GM12878 (cell line): ENCODE results near the gene BBS9. TPM values are rescaled to one million over a fixed set of nuclear protein-coding genes. Genes with fewer than 3 reads are reported as not detected.

Experiments
- ATAC-seq: fragments of 200-7000 bp; cut with Tn5 transposase; 3 replicates; pipeline ENCODE4 v1.9.1; 2020; ENCODE audit warnings: mild to moderate bottlenecking, moderate library complexity
- BruUV-seq: library from RNA; stranded (reverse); fragments of 400-500 nt; replicated peaks from 2 replicates; lab custom pipeline; 2021; lab: Mats Ljungman, UMichigan
- CTCF ChIA-PET: fragments of 300-600 bp; sonication (Branson Sonifier 250); formaldehyde crosslinking; extraction: SDS; loops from one replicate; lab custom pipeline; 2021; ENCODE audit warnings: inconsistent platforms; lab: Yijun Ruan, JAX
- POLR2A ChIA-PET: fragments of 350-600 bp; formaldehyde crosslinking; extraction: SDS; loops from one replicate; lab custom pipeline; 2021; ENCODE audit warnings: inconsistent platforms; lab: Charles Lee
- RAD21 ChIA-PET: fragments of 300-600 bp; sonication (Branson Sonifier 250); formaldehyde crosslinking; loops from one replicate; lab custom pipeline; 2023; ENCODE audit warnings: antibody characterized with exemption; ENCODE audit not compliant: unreplicated experiment; lab: Charles Lee
- SMC1A ChIA-PET: fragments of 300-600 bp; sonication (Branson Sonifier 250); formaldehyde crosslinking; loops from one replicate; lab custom pipeline; 2023; ENCODE audit not compliant: unreplicated experiment, uncharacterized antibody; lab: Charles Lee
- DNase-seq: peaks from one replicate; pipeline ENCODE4 v3.0.0-alpha.2; 2011; ENCODE audit warnings: low read depth, low spot score
- FAIRE-seq: peaks from 3 replicates; lab custom pipeline; 2011; peaks lifted over from hg19 to GRCh38; lab: Jason Lieb, UNC
- H2AFZ ChIP-seq: 2 replicates; pipeline ENCODE4 v1.6.0; 2011; ENCODE audit warnings: low read depth, low read length, control low read depth; ENCODE audit not compliant: control insufficient read depth
- H3K27ac ChIP-seq: 2 replicates; pipeline ENCODE4 v1.5.1; 2011; ENCODE audit warnings: control low read depth; ENCODE audit not compliant: control insufficient read depth, insufficient read depth
- H3K27me3 ChIP-seq, 2 experiments: replicated peaks in 1 of 2; 2 replicates each; pipeline versions ENCODE4 v1.6.0 to v1.6.1; 2011; ENCODE audit warnings: low read length in 1 of 2; ENCODE audit not compliant: control insufficient read depth in 2 of 2, insufficient read depth in 2 of 2
- H3K36me3 ChIP-seq, 2 experiments: 2 replicates each; pipeline ENCODE4 v1.5.1; 2011; ENCODE audit warnings: low read length in 1 of 2; ENCODE audit not compliant: control insufficient read depth in 2 of 2, insufficient read depth in 2 of 2
- H3K4me1 ChIP-seq: 2 replicates; pipeline ENCODE4 v1.6.1; 2011; ENCODE audit warnings: mild to moderate bottlenecking, low read length, moderate library complexity, mixed read lengths; ENCODE audit not compliant: control insufficient read depth, insufficient read depth
- H3K4me2 ChIP-seq: 2 replicates; pipeline ENCODE4 v1.6.0; 2011; ENCODE audit warnings: control low read depth; ENCODE audit not compliant: control insufficient read depth, insufficient read depth
- H3K4me3 ChIP-seq: fragments of 200-600 bp; sonication (generic); 2 replicates; pipeline ENCODE4 v1.5.1; 2016
- H3K79me2 ChIP-seq: 2 replicates; pipeline ENCODE4 v1.6.0; 2011; ENCODE audit warnings: low read length; ENCODE audit not compliant: control insufficient read depth, insufficient read depth
- H3K9ac ChIP-seq: 2 replicates; pipeline ENCODE4 v1.8.0; 2011; ENCODE audit warnings: low read length, control low read depth, mixed read lengths; ENCODE audit not compliant: control insufficient read depth, insufficient read depth
- H3K9me3 ChIP-seq: replicated peaks from 3 replicates; pipeline ENCODE4 v1.5.1; 2011; ENCODE audit warnings: mild to moderate bottlenecking, low read length; ENCODE audit not compliant: control insufficient read depth, insufficient read depth
- H4K20me1 ChIP-seq: 2 replicates; pipeline ENCODE4 v1.6.0; 2011; ENCODE audit not compliant: control insufficient read depth, insufficient read depth
- ATF7 ChIP-seq: fragments of 450-650 bp; IDR thresholded peaks from 2 replicates; pipeline ENCODE4 v1.6.1; 2016; ENCODE audit warnings: low read depth, mild to moderate bottlenecking
- BCL11A ChIP-seq: IDR thresholded peaks from 2 replicates; pipeline ENCODE4 v1.6.1; 2011; ENCODE audit warnings: low read depth, low read length
- IKZF2 ChIP-seq, 2 experiments: fragments of 450-650 bp; IDR thresholded peaks; 2 replicates each; pipeline ENCODE4 v1.6.1; 2017; ENCODE audit warnings: mild to moderate bottlenecking in 2 of 2, moderate library complexity in 2 of 2
- MYB ChIP-seq: fragments of 150-350 bp; IDR thresholded peaks from 2 replicates; pipeline ENCODE4 v1.6.1; 2014; ENCODE audit warnings: mild to moderate bottlenecking, low read depth, low read length, borderline replicate concordance
- NFXL1 ChIP-seq: fragments of 450-650 bp; IDR thresholded peaks from 2 replicates; pipeline ENCODE4 v1.6.1; 2017; ENCODE audit warnings: antibody characterized with exemption, mild to moderate bottlenecking, borderline replicate concordance
- NR2C1 ChIP-seq: fragments of 450-650 bp; IDR thresholded peaks from 2 replicates; pipeline ENCODE4 v1.6.1; 2017; ENCODE audit warnings: antibody characterized with exemption, mild to moderate bottlenecking, moderate library complexity
- NR2C2 ChIP-seq: IDR thresholded peaks from 2 replicates; pipeline ENCODE4 v1.6.1; 2011; ENCODE audit warnings: borderline replicate concordance, low read depth; ENCODE audit not compliant: control insufficient read depth, insufficient read length
- RAD51 ChIP-seq: fragments of 450-650 bp; IDR thresholded peaks from 2 replicates; pipeline ENCODE4 v1.6.1; 2016; ENCODE audit warnings: moderate library complexity, mild to moderate bottlenecking, inconsistent platforms
- SIX5 ChIP-seq: IDR thresholded peaks from 2 replicates; pipeline ENCODE4 v1.6.1; 2011; ENCODE audit warnings: mild to moderate bottlenecking, low read depth, low read length, moderate library complexity; ENCODE audit not compliant: severe bottlenecking
- SPI1 ChIP-seq: IDR thresholded peaks from 2 replicates; pipeline ENCODE4 v1.6.1; 2011; ENCODE audit warnings: low read depth, mild to moderate bottlenecking, low read length, moderate library complexity, borderline replicate concordance; ENCODE audit not compliant: insufficient read depth
- TCF7 ChIP-seq: IDR thresholded peaks from 2 replicates; pipeline ENCODE4 v1.6.1; 2014; ENCODE audit warnings: antibody characterized with exemption, borderline replicate concordance
- ZZZ3 ChIP-seq: IDR thresholded peaks from 2 replicates; pipeline ENCODE4 v1.6.1; 2011; ENCODE audit warnings: low read depth; ENCODE audit not compliant: control insufficient read depth, insufficient read length
- WGBS: methylation state at CpG from one replicate; pipeline ENCODE4 v1.1.6; 2016; ENCODE audit warnings: low lambda C conversion rate; ENCODE audit not compliant: insufficient replicate concordance, insufficient coverage; ENCODE audit errors: missing lambda C conversion rate; 5-methylcytosine and 5-hydroxymethylcytosine counted together
- in situ Hi-C: fragments of 300-500 bp; cut with MboI; formaldehyde crosslinking; loops from 9 replicates; pipeline ENCODE4 v1.14.3; 2018; ENCODE audit warnings: mixed read lengths
- intact Hi-C: fragments of 100-400 bp; cut with micrococcal nuclease; formaldehyde crosslinking; loops from one replicate; pipeline ENCODE4 v1.14.2; 2022; ENCODE audit not compliant: unreplicated experiment
- polyA plus RNA-seq, 11 experiments: library from polyadenylated mRNA; depleted of rRNA in 4 of 11; unstranded in 6 of 11; stranded (reverse) in 5 of 11; fragments of >200 nt; fragmentation: Nextera tagmentation in 4 of 11; fragmentation: Illumina TruSeq in 1 of 11; extraction: Ambion mirVana in 4 of 11; extraction: Trizol in 1 of 11; gene quantifications; 1 replicate in 1 of 11; 2 replicates in 10 of 11; pipeline versions ENCODE4 v1.2.1 to v1.2.3, GENCODE V29; 2011 to 2016; ENCODE audit warnings: inconsistent platforms in 2 of 11, missing spikeins in 2 of 11, low read depth in 1 of 11
- total RNA-seq, 4 experiments: library from RNA; depleted of rRNA in 3 of 4; stranded (reverse); fragments of >200 nt in 3 of 4; fragmentation: Illumina TruSeq in 1 of 4; extraction: Trizol in 1 of 4; gene quantifications; 2 replicates each; pipeline versions ENCODE4 v1.2.1 to v1.2.3, GENCODE V29; 2013 to 2021

The BBS9 gene
- total and polyA plus RNA-seq, 10 of the 15 experiments (the other 5 are each of a cell fraction or from before 2014, with no cell fraction given): 1.2 to 5.6 (median 2.3) TPM

GRCh38 chr7:33444511-33444910, 315.1 kb downstream of the BBS9 start:
- no peak overlapping the region for H3K9ac ChIP-seq
- intact Hi-C loops: no loop called here
- ChIA-PET POLR2A (no interaction called here), SMC1A (interaction anchor here (0.9 to 1.5 kb wide), 2 partner anchors 25 to 34 kb away, joined by 3 to 4 read pairs; no protein-coding TSS in a partner anchor), CTCF (no interaction called here), RAD21 (interaction anchor here (1.2 kb wide), 1 partner anchor 21 kb away, joined by 3 read pairs; no protein-coding TSS in a partner anchor)
- no peak overlapping the region for H3K27ac ChIP-seq
- no peaks in the 10 kb centered on the region for H3K36me3 ChIP-seq
- in situ Hi-C loops: no loop called here
- no peaks in the 10 kb centered on the region for H3K79me2 ChIP-seq
- FAIRE-seq (no peak), ATAC-seq (no peak), DNase-seq (no peak)
- no peak overlapping the region for H3K4me2 ChIP-seq
- no TSS peak for BruUV-seq
- no peaks in the 10 kb centered on the region for H3K27me3 ChIP-seq
- no peaks in the 10 kb centered on the region for H3K4me1 ChIP-seq
- no peak overlapping the region for H2AFZ ChIP-seq
- H3K9me3 ChIP-seq: no peaks in the 10 kb centered on the region
- no peaks in the 10 kb centered on the region for H4K20me1 ChIP-seq
- no peak overlapping the region for H3K4me3 ChIP-seq
- WGBS: 25% methylated on average over 4 of the region's 4 CpGs
- TF ChIP-seq NR2C2 (no peak), NR2C1 (no peak), SPI1 (no peak), RAD51 (no peak), MYB (no peak)

GRCh38 chr7:33446551-33446950, 317.2 kb downstream of the BBS9 start:
- CTCF ChIA-PET: no interaction called here
- no TSS peak for BruUV-seq
- in situ Hi-C loops: no loop called here

More at GRCh38 chr7:33446551-33446950, 317.2 kb downstream of the BBS9 start:
- WGBS: 46% methylated on average over 3 of the region's 3 CpGs
- Histone ChIP-seq H3K9me3 (no peaks in the 10 kb centered on the region), H4K20me1 (no peaks in the 10 kb centered on the region), H3K4me1 (no peaks in the 10 kb centered on the region), H3K27me3 (no peaks in the 10 kb centered on the region), H3K27ac (no peak overlapping the region), H2AFZ (no peak overlapping the region), H3K4me3 (no peak overlapping the region), H3K36me3 (no peaks in the 10 kb centered on the region), H3K79me2 (no peaks in the 10 kb centered on the region), H3K4me2 (no peak overlapping the region), H3K9ac (no peak overlapping the region)
- ATAC-seq (no peak), DNase-seq (no peak), FAIRE-seq (no peak)
- RAD21 ChIA-PET: no interaction called here
- intact Hi-C loops: no loop called here
- no peak for TF ChIP-seq BCL11A
- TF ChIP-seq SIX5: no peak
- no peak for TF ChIP-seq ATF7
- no peak for TF ChIP-seq TCF7
- no peak for TF ChIP-seq ZZZ3
- TF ChIP-seq IKZF2 (IDR thresholded peaks at IDR 0.05): no peak
- TF ChIP-seq NFXL1: no peak
- SMC1A ChIA-PET: no interaction called here
- POLR2A ChIA-PET: no interaction called here
